GM21423 (cell line): ENCODE data around the gene BHLHE23.
"Not testable (repeated sequence)": the region's sequence is repeated elsewhere in the genome, so short reads cannot be mapped to it uniquely, and the experiment has no call there.

Source experiments
- ATAC-seq: cut with Tn5 transposase; IDR thresholded peaks from one replicate; pipeline ENCODE4 v1.9.1; 2021; ENCODE audit warnings: mild to moderate bottlenecking, moderate library complexity; ENCODE audit not compliant: unreplicated experiment

The BHLHE23 gene

DNA sequence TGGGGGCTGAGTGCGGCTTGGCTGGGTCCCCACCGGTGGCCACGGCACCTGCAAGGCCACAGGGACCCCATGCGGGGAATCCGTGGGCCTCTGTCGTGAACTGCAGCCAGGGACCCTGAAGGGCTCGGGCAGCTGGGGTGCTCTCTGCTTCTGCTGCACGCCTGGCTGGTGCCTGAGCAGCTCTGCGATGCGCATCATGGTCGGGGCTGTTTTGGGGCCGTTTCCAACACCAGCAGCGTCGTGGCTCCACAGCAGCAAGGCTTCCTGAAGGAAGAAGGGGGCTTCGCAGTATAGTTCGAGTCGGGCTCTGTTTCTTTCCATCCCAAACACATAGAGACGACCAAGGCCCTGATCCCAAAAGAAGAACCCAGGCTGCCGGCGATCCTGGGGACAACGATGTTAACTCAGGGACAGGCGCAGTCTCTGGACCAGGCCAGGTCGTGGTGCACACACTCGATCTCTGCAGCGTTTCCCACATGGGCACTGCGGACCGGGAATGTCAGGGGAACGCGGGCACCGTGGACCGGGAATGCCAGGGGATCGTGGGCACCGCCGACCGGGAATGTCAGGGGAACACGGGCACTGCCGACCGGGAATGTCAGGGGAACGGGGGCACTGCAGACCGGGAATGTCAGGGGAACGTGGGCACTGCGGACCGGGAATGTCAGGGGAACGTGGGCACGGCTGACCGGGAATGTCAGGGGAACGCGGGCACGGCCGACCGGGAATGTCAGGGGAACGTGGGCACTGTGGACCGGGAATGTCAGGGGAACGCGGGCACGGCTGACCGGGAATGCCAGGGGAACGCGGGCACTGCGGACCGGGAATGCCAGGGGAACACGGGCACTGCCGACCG is 36.8 kb upstream of the BHLHE23 start:
- ATAC-seq = no peak

DNA sequence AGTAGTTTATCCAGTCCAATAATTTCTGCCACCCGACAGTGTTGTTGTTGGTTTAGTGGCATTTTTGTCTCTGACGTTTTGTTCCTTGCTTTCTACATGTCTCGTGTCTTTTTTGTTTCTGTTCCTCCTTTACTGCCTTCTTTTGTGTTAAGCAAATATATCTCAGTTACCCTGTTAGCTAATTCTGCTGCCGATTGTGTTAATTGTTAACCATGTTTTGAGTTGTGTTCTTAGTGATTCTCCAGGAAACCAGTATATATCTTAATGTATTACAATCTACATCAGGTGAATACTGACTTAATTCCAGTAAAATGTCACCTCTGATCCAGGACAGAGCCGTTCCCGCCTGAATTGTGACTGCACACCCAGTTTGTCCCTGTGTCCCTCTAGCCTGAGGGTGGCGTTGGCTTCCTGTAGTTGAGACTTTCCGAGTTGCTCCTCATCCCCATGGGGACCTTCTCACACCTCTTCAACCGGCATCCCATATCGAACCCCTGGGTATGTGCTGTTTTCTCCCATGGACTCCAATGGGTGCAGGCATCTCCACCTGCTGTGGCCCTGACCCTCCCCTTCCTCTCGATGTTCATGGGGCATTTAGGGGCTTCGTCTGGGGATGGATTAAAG is 35.8 kb upstream of the BHLHE23 start:
- ATAC-seq = peak; percentile 70

DNA sequence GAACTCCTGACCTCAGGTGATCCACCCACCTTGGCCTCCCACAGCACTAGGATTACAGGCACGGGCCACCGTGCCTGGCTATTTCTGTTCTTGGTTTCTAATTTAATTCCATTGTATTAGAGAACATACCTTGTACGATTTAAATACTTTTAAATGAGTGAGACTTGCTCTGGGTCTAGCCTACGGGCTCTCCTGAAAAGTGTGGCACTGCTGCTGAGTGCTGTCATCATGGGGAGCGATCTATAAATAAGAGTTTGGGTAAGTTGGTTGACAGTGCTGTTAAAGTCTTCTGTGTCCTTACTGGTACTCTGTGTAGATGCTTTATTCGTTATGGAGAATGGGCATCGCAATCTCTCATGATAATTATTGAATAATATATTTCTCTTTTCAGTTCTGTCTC is 35.0 kb upstream of the BHLHE23 start:
- ATAC-seq = no peak

- no peak for ATAC-seq
Observed at GRCh38 chr20:63037669-63038268, 31.0 kb upstream of the BHLHE23 start.

- ATAC-seq = no peak
Observed at GRCh38 chr20:63036291-63036690, 29.5 kb upstream of the BHLHE23 start.

GRCh38 chr20:63035603-63036185 is 28.9 kb upstream of the BHLHE23 start:
- no peak for ATAC-seq

DNA sequence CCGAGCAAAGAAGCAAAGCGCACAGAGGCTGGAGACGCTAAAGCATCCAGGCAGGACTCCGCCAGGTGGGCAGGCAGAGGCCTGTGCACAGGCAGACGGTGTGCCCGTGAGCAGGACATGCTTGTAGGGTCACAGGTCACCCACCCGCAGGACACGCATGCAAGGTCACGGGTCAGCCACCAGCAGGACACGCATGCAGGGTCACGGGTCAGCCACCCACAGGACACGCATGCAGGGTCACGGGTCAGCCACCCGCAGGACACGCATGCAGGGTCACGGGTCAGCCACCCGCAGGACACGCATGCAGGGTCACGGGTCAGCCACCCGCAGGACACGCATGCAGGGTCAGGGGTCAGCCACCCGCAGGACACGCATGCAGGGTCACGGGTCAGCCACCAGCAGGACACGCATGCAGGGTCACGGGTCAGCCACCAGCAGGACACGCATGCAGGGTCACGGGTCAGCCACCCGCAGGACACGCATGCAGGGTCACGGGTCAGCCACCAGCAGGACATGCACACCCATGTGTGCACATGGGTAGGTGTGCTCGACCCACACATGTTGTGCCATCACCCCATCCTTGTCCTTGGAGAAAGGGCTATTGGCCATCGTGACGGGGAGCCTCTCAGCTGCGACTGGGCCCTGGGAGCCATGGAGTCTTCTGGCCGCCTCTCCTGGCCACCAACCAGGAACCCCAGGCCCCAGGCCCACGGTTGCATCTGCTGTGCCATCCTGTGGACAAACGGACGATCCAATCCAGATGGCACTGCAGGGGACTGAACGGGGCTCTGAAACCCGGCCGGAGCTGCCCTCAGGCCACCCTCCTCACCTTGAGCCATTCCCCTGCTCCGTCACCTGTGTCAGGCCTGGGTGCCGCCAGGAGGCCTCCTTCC is 28.2 kb upstream of the BHLHE23 start:
- ATAC-seq = not testable (repeated sequence)

GRCh38 chr20:63033794-63034709 is 27.3 kb upstream of the BHLHE23 start:
- no peak for ATAC-seq

- peak; percentile 53 for ATAC-seq
Observed at GRCh38 chr20:63032861-63033793, 26.4 kb upstream of the BHLHE23 start.

DNA sequence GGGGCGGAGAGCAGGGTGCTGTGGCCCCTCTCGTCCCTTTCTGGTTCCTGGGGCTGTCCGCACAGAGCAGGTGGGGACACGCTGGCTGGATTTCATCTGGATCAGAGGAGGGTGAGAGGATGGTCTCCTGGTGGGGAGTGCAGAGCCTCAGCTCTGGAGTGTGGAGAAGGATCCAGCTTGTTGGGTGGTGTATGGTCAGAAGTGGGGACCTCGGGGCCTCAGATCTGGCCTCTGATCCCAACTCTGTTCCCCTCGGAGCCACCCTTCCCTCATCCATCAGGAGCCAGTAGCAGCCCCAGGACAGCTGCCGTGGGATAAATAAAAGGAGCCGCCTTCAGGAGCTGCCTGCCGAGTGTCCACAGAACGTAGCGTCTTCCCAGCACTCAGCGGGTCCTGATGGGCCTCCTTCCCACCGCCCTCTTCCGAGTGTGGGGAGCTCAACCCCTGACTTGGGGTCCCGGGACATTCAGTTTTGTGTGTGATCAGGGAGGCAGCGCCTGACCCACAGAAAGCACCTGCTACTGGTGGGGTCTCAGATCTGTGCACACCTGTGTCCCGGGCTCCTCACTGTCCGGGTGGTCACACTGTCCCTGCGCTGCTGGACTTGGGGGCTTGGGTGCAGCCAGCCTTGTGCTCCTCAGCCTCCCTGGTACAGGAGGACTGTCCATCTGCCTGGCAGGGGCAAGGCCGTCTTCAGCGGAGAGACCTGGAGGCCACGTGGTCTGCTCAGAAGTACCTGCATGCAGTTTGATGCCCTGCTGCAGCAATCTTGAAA is 25.4 kb upstream of the BHLHE23 start:
- ATAC-seq = no peak

- ATAC-seq = no peak
Observed at GRCh38 chr20:63031251-63032014, 24.7 kb upstream of the BHLHE23 start.

DNA sequence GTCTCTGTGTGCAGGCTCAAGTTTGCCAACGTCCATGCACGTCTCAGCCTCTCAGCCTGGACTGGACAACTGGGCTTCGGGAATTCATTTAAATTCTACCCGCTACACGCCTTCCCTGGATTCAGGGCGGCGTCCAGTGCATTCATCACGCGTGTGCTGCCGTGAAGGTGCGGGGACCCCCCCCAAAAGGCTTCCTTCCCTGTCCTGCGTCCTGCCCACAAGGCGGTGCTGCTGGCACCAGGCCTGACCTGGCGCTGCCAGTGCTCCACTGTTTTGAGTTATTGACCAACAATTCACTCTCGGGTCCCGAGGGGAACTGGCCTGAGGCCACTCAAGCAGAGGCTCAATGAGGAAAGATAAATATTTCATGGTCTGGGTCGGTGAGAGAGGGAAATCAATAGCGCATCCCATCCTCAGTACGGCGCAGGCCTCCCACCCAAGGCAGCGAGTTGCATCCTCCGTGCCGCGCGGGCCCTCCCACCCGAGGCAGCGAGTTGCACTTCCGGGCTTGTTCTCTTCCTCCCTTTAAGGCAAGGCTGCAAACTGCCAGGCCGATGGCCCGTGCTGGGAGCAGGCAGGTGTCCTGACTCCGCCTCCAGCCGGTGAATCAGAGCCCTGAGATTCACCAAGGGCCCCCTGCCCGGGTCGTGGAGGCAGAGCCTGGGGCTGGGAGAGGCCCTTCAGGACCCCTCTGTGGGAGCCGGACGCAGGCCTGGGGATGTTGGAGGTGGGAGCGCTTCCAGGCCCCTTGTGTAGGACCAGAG is 22.8 kb upstream of the BHLHE23 start:
- no peak for ATAC-seq

DNA sequence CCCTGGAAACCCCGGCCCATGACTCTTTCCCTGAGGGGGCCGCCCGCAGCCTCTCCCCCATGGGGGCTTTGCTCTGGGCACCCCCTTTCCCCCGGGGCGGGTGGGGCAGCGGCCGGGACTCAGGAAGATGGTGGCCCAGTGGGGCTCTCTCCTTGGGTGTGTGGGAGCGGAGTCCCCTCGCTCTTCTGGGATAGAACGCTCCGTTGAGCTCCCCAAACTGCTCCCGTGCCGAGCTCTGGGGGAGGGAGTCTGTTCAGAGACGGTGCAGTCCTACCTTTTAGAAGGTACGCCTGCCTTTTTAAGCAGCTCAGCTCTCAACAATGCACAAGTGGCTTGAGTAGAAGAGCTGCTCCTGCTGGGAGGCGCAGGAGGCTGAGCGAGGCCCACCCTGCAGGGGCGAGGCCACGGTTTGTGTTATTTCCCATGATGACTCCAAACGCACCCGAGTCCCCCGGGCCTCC is 21.7 kb upstream of the BHLHE23 start:
- ATAC-seq = no peak

DNA sequence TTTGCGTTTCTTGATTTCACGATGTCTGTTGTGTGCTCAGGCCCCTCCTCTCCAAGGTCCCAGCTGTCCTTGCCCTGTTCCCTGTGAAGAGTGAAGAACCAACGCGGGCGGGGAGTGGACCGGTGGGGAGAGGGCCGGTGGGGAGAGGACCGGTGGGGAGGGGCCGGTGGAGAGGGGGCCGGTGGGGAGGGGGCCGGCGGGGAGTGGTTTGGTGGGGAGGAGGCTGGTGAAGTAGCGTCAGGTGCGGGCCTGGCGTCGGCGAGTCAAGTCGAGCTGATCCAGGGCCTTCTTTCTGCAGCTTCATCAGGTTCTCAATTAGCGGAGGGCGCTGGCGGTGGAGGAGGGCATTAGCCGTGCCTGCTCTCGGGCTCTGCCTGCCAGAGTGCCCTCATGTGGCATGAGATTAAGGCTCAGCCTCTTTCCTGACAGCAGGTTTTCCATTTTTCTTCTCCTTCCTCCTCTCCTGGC is 21.2 kb upstream of the BHLHE23 start:
- ATAC-seq = no peak

DNA sequence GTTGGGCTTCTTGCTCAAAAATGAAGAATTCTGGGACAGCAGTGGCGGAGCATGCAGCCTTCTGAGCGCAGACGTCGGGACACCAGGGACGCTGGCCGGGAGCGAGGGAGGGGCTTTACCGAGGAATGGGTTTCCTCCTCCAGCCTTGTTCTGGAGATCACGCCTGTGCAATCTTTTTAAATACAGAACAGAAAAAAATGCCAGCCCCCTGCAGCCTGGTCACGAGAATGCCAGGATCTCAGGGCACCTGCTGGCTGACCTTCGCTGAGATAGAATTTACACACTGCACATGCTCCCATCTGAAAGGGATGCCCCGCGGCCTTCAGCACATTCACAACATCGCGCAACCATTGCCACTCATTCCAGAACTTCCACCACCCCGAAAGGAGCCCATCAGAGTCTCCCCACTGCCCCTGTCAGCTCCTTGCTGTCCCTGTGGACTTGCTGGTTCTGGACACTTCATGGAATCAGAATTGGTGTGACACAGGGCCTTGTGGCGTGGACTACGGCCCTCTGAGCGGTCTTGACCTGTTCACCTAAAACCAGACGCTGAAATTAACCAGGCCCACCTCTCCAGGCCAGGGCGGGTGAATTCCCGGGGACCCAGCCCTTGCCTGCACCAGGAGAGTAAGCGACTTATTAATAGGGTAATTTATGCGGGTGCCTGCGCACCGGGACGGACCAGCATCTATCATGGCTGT is 20.6 kb upstream of the BHLHE23 start:
- no peak for ATAC-seq
